GM21447 (cell line): ENCODE measurements around the gene LMTK3.

Experiments
- ATAC-seq: cut with Tn5 transposase; IDR thresholded peaks from one replicate; pipeline ENCODE4 v1.9.1; 2021; ENCODE audit not compliant: unreplicated experiment

Gene LMTK3

GRCh38 chr19:48509467-48510194, 2.0 kb downstream of the LMTK3 start:
- ATAC-seq: no peak

- no peak for ATAC-seq
Measured at GRCh38 chr19:48508729-48509411, 2.8 kb downstream of the LMTK3 start.

GRCh38 chr19:48507911-48508439, 3.7 kb downstream of the LMTK3 start:
- no peak for ATAC-seq

GRCh38 chr19:48506138-48506733, 5.4 kb downstream of the LMTK3 start:
- ATAC-seq: no peak

- ATAC-seq: no peak
Measured at GRCh38 chr19:48502350-48503018, 9.2 kb downstream of the LMTK3 start.

- peak; percentile 47 for ATAC-seq
Measured at GRCh38 chr19:48501494-48502349, 9.9 kb downstream of the LMTK3 start.

GRCh38 chr19:48500830-48501493, 10.7 kb downstream of the LMTK3 start:
- ATAC-seq: no peak

- ATAC-seq: no peak
Measured at GRCh38 chr19:48499316-48500090, 12.1 kb downstream of the LMTK3 start.

- no peak for ATAC-seq
Measured at GRCh38 chr19:48498595-48499311, 12.9 kb downstream of the LMTK3 start.

GRCh38 chr19:48497728-48498594, 13.7 kb downstream of the LMTK3 start:
- no peak for ATAC-seq

GRCh38 chr19:48496959-48497727, 14.5 kb downstream of the LMTK3 start:
- ATAC-seq: no peak

- ATAC-seq: no peak
Measured at GRCh38 chr19:48495396-48495795, 16.2 kb downstream of the LMTK3 start.

GRCh38 chr19:48493718-48494401, 17.8 kb downstream of the LMTK3 start:
- no peak for ATAC-seq

GRCh38 chr19:48492925-48493717, 18.5 kb downstream of the LMTK3 start:
- ATAC-seq: peak; percentile 59

GRCh38 chr19:48491793-48492123, 19.9 kb downstream of the LMTK3 start:
- ATAC-seq: no peak
